ENCODE data around the gene SOX15.

GRCh38 chr17:7633093-7633492 is 43.2 kb upstream of the SOX15 start:
- TF ChIP-seq EZH2phosphoT487 (IDR thresholded peaks at IDR 0.05; ENCODE audit: borderline replicate concordance, low read length), result no peak
- no peak for TF ChIP-seq CTCF (IDR thresholded peaks at IDR 0.05; ENCODE audit: low read depth, low read length, poor library complexity, severe bottlenecking)

Measured in DOHH2 (cell line).